ENCODE data around the gene SMAP2.

Gene SMAP2

GRCh38 chr1:40414331-40414730 is 40.8 kb downstream of the SMAP2 start:
- no peak overlapping the region for H3K4me3 ChIP-seq (ENCODE audit: low read depth, low read length)
- no peak for TF ChIP-seq CTCF (IDR thresholded peaks at IDR 0.05)
- no peaks in the 10 kb centered on the region for H3K36me3 ChIP-seq (ENCODE audit: control insufficient read depth, insufficient read depth, low read length)

DNA sequence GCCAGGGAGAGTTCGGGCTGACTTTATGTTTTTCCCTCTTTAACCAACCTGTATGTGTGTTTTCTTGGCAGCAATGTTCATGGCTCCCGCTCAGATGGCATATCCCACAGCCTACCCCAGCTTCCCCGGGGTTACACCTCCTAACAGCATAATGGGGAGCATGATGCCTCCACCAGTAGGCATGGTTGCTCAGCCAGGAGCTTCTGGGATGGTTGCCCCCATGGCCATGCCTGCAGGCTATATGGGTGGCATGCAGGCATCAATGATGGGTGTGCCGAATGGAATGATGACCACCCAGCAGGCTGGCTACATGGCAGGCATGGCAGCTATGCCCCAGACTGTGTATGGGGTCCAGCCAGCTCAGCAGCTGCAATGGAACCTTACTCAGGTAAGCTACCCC is 43.2 kb downstream of the SMAP2 start:
- TF ChIP-seq CTCF (IDR thresholded peaks at IDR 0.05), result no peak
- no peak overlapping the region for H3K9ac ChIP-seq
- no peak overlapping the region for H3K27ac ChIP-seq
- no peak overlapping the region for H2AFZ ChIP-seq
- H3K4me1 ChIP-seq, result no peaks in the 10 kb centered on the region
- no peaks in the 10 kb centered on the region for H3K79me2 ChIP-seq
- H3K9me3 ChIP-seq (ENCODE audit: control insufficient read depth, low read length), result no peaks in the 10 kb centered on the region
- H3K4me3 ChIP-seq (ENCODE audit: low read depth, low read length), result no peak overlapping the region
- H3K4me2 ChIP-seq (ENCODE audit: low read length), result no peak overlapping the region
- H3K27me3 ChIP-seq (ENCODE audit: control insufficient read depth, insufficient read depth, low read length), result no peaks in the 10 kb centered on the region
- H3K36me3 ChIP-seq (ENCODE audit: control insufficient read depth, insufficient read depth, low read length), result no peaks in the 10 kb centered on the region

More at GRCh38 chr1:40414331-40414730, 40.8 kb downstream of the SMAP2 start:
- Histone ChIP-seq H3K27me3 (ENCODE audit: control insufficient read depth, insufficient read depth, low read length) (no peaks in the 10 kb centered on the region), H2AFZ (no peak overlapping the region), H3K9me3 (ENCODE audit: control insufficient read depth, low read length) (no peaks in the 10 kb centered on the region), H3K27ac (no peak overlapping the region), H3K79me2 (no peaks in the 10 kb centered on the region), H3K4me2 (ENCODE audit: low read length) (no peak overlapping the region), H3K4me1 (no peaks in the 10 kb centered on the region), H3K9ac (no peak overlapping the region)

DNA sequence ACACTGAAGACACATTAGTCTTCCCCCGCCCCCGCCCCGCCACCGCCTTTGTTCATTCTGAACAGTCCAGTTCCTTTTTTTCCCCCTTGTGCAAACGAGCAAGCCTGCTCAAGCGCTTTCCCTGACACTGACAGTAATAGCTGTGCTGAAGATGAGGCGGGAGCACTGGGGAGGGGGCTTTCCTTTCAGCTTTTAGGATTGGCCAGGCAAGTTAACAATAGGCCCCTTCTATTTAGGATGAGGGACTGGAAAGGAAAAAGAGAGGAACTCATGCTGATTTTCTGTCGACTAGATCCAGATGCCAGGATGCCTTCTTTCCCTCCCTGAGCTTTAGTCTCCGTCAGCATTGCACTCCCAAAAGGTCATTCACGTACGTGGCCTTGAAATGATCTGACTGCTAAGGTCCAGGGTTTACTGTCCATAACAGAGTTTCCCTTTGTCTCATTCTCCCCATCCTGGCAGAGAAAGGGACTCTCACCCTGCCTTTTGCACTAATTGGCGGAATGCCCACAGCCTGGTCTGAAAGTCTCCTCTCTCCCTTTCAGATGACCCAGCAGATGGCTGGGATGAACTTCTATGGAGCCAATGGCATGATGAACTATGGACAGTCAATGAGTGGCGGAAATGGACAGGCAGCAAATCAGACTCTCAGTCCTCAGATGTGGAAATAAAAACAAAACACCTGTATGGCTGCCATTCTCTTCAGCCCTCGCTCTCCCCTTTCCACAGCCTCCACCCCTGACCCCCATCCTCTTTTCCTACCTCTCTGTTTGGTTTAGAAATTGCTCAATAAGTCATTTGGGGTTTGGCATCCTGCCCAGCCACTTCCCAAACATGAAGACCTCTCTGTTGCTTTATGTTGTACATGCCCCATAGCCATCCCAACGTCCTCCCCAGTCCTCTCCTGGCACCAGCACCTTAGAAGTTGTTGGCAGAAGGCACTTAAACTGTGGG is 48.2 kb downstream of the SMAP2 start:
- Histone ChIP-seq H3K27me3 (ENCODE audit: control insufficient read depth, insufficient read depth, low read length) (no peaks in the 10 kb centered on the region), H3K79me2 (no peaks in the 10 kb centered on the region), H3K9ac (no peak overlapping the region), H3K4me3 (ENCODE audit: low read depth, low read length) (no peak overlapping the region), H3K4me2 (ENCODE audit: low read length) (no peak overlapping the region), H3K9me3 (ENCODE audit: control insufficient read depth, low read length) (no peaks in the 10 kb centered on the region), H2AFZ (no peak overlapping the region), H3K36me3 (ENCODE audit: control insufficient read depth, insufficient read depth, low read length) (no peaks in the 10 kb centered on the region), H3K4me1 (no peaks in the 10 kb centered on the region), H3K27ac (no peak overlapping the region)
- TF ChIP-seq CTCF (IDR thresholded peaks at IDR 0.05), result no peak

- Histone ChIP-seq H2AFZ (no peak overlapping the region), H3K9me3 (ENCODE audit: control insufficient read depth, low read length) (no peaks in the 10 kb centered on the region), H3K27me3 (ENCODE audit: control insufficient read depth, insufficient read depth, low read length) (no peaks in the 10 kb centered on the region), H3K79me2 (no peaks in the 10 kb centered on the region), H3K9ac (no peak overlapping the region), H3K27ac (no peak overlapping the region), H3K4me3 (ENCODE audit: low read depth, low read length) (no peak overlapping the region), H3K4me2 (ENCODE audit: low read length) (no peak overlapping the region), H3K36me3 (ENCODE audit: control insufficient read depth, insufficient read depth, low read length) (no peaks in the 10 kb centered on the region), H3K4me1 (no peaks in the 10 kb centered on the region)
- TF ChIP-seq CTCF (IDR thresholded peaks at IDR 0.05), result no peak
These were observed 49.2 kb downstream of the SMAP2 start for GRCh38 chr1:40422630-40423263.
